HepG2 (cell line): ENCODE results near the gene KATNB1. TPM values are rescaled to one million over a fixed set of nuclear protein-coding genes. Genes with fewer than 3 reads are reported as not detected.

ENCODE experiments used
- HNRNPUL1 ChIP-seq: fragments of 200-400 bp; formaldehyde crosslinking; IDR thresholded peaks from 2 replicates; pipeline ENCODE4 v1.6.1; 2017; ENCODE audit warnings: low read depth, mild to moderate bottlenecking, low read length, moderate library complexity
- PITX1 ChIP-seq: sonication (generic); formaldehyde crosslinking; IDR thresholded peaks from 2 replicates; pipeline ENCODE4 v1.5.1; 2020; ENCODE audit warnings: mild to moderate bottlenecking, missing genetic modification reagents
- SNAPC4 ChIP-seq: sonication (generic); formaldehyde crosslinking; IDR thresholded peaks from 2 replicates; pipeline ENCODE4 v1.4.0; 2020; ENCODE audit warnings: mild to moderate bottlenecking, missing genetic modification reagents
- ZNF556 ChIP-seq: sonication (generic); formaldehyde crosslinking; IDR thresholded peaks from 2 replicates; pipeline ENCODE4 v1.4.0; 2020; ENCODE audit warnings: mild to moderate bottlenecking, missing genetic modification reagents, borderline replicate concordance
- ZNF576 ChIP-seq: sonication (generic); formaldehyde crosslinking; IDR thresholded peaks from 2 replicates; pipeline ENCODE4 v1.4.0; 2020; ENCODE audit warnings: mild to moderate bottlenecking, missing genetic modification reagents
- ZNF7 ChIP-seq: IDR thresholded peaks from 2 replicates; pipeline ENCODE4 v1.6.1; 2016; ENCODE audit warnings: missing biosample characterization, missing genetic modification reagents
- polyA plus RNA-seq, 8 experiments: library from polyadenylated mRNA; depleted of rRNA in 3 of 8; stranded (reverse) in 7 of 8; unstranded in 1 of 8; fragments of >200 nt; fragmentation: Illumina TruSeq in 4 of 8; extraction: Trizol in 4 of 8; gene quantifications; 2 replicates each; pipeline versions ENCODE4 v1.2.1 to v1.2.3, GENCODE V29; 2011 to 2016; ENCODE audit warnings: low read depth in 4 of 8, missing spikeins in 1 of 8, mixed read lengths in 1 of 8; ENCODE audit not compliant: insufficient read depth in 1 of 8
- total RNA-seq, 5 experiments: library from RNA; depleted of rRNA; stranded (reverse); fragments of >200 nt; fragmentation: Illumina TruSeq; extraction: Trizol; gene quantifications; 2 replicates each; pipeline ENCODE4 v1.2.3, GENCODE V29; 2016; ENCODE audit warnings: low read depth in 1 of 5
- TF ChIP-seq, protein P1 (sequence below), 2 experiments: IDR thresholded peaks; 2 replicates each; pipeline ENCODE4 v1.6.1; 2011 to 2012; ENCODE audit warnings: low read length in 2 of 2, borderline replicate concordance in 1 of 2, low read depth in 1 of 2, mild to moderate bottlenecking in 1 of 2, moderate library complexity in 1 of 2
- TF ChIP-seq, protein P2 (sequence below): IDR thresholded peaks from 2 replicates; pipeline ENCODE4 v1.6.1; 2016; ENCODE audit warnings: low read depth, missing genetic modification reagents, missing compliant biosample characterization

The KATNB1 gene
- total and polyA plus RNA-seq, 2 of the 13 experiments (the other 11 are each of a cell fraction or from before 2014, with no cell fraction given), result 31.5 to 43.5 TPM

DNA sequence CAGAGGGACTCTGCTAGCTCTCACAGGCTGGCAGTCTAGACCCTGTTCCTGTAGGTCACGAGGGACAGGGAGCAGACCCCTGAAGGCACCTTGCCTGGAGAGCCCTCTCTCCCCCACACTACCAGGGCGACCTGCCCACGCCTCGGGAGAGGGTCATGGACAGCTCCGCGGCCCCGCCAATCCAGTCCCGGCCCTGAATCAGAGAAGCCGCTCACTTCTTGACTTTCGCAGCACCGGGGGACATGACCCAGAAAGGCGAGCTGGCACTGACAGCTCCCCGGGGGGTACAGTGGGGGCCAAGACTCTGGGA is 61.6 kb downstream of the KATNB1 start (continued):
- 0 out of 2 replicates have a peak, but pooled peaks have one; percentile 71 for TF ChIP-seq SNAPC4
- TF ChIP-seq PITX1 (CRISPR knock-in tag), result 0 out of 2 replicates have a peak, but pooled peaks have one; percentile 5
- no peak for TF ChIP-seq HNRNPUL1
- TF ChIP-seq, protein P1, sequence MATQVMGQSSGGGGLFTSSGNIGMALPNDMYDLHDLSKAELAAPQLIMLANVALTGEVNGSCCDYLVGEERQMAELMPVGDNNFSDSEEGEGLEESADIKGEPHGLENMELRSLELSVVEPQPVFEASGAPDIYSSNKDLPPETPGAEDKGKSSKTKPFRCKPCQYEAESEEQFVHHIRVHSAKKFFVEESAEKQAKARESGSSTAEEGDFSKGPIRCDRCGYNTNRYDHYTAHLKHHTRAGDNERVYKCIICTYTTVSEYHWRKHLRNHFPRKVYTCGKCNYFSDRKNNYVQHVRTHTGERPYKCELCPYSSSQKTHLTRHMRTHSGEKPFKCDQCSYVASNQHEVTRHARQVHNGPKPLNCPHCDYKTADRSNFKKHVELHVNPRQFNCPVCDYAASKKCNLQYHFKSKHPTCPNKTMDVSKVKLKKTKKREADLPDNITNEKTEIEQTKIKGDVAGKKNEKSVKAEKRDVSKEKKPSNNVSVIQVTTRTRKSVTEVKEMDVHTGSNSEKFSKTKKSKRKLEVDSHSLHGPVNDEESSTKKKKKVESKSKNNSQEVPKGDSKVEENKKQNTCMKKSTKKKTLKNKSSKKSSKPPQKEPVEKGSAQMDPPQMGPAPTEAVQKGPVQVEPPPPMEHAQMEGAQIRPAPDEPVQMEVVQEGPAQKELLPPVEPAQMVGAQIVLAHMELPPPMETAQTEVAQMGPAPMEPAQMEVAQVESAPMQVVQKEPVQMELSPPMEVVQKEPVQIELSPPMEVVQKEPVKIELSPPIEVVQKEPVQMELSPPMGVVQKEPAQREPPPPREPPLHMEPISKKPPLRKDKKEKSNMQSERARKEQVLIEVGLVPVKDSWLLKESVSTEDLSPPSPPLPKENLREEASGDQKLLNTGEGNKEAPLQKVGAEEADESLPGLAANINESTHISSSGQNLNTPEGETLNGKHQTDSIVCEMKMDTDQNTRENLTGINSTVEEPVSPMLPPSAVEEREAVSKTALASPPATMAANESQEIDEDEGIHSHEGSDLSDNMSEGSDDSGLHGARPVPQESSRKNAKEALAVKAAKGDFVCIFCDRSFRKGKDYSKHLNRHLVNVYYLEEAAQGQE (IDR thresholded peaks at IDR 0.05; ENCODE audit: borderline replicate concordance in 1 of 2, low read depth in 1 of 2, low read length in 2 of 2), result peak in 1 of 2 experiments; percentile 37; a peak in 1 of 4 replicates
- no peak for TF ChIP-seq ZNF7 (CRISPR knock-in tag)
- TF ChIP-seq, protein P2, sequence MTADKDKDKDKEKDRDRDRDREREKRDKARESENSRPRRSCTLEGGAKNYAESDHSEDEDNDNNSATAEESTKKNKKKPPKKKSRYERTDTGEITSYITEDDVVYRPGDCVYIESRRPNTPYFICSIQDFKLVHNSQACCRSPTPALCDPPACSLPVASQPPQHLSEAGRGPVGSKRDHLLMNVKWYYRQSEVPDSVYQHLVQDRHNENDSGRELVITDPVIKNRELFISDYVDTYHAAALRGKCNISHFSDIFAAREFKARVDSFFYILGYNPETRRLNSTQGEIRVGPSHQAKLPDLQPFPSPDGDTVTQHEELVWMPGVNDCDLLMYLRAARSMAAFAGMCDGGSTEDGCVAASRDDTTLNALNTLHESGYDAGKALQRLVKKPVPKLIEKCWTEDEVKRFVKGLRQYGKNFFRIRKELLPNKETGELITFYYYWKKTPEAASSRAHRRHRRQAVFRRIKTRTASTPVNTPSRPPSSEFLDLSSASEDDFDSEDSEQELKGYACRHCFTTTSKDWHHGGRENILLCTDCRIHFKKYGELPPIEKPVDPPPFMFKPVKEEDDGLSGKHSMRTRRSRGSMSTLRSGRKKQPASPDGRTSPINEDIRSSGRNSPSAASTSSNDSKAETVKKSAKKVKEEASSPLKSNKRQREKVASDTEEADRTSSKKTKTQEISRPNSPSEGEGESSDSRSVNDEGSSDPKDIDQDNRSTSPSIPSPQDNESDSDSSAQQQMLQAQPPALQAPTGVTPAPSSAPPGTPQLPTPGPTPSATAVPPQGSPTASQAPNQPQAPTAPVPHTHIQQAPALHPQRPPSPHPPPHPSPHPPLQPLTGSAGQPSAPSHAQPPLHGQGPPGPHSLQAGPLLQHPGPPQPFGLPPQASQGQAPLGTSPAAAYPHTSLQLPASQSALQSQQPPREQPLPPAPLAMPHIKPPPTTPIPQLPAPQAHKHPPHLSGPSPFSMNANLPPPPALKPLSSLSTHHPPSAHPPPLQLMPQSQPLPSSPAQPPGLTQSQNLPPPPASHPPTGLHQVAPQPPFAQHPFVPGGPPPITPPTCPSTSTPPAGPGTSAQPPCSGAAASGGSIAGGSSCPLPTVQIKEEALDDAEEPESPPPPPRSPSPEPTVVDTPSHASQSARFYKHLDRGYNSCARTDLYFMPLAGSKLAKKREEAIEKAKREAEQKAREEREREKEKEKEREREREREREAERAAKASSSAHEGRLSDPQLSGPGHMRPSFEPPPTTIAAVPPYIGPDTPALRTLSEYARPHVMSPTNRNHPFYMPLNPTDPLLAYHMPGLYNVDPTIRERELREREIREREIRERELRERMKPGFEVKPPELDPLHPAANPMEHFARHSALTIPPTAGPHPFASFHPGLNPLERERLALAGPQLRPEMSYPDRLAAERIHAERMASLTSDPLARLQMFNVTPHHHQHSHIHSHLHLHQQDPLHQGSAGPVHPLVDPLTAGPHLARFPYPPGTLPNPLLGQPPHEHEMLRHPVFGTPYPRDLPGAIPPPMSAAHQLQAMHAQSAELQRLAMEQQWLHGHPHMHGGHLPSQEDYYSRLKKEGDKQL (CRISPR knock-in tag), result no peak
- peak; percentile 74; the same call in 1 of the 2 replicates for TF ChIP-seq ZNF576
- TF ChIP-seq ZNF556 (CRISPR knock-in tag), result no peak
- TF ChIP-seq, all 625 proteins: peak for 40
